WTC11 (cell line): ENCODE data around the gene LAMC2.

Experiments used
- CREM ChIP-seq: sonication (generic); formaldehyde crosslinking; IDR thresholded peaks from 2 replicates; pipeline ENCODE4 v1.8.1; 2022; ENCODE audit warnings: mild to moderate bottlenecking, missing genetic modification reagents, moderate library complexity
- NR2C2 ChIP-seq: sonication (generic); formaldehyde crosslinking; IDR thresholded peaks from 2 replicates; pipeline ENCODE4 v1.8.0; 2022; ENCODE audit warnings: mild to moderate bottlenecking, missing genetic modification reagents
- NR3C1 ChIP-seq: sonication (generic); formaldehyde crosslinking; conservative IDR thresholded peaks from 2 replicates; pipeline ENCODE4 v1.8.1; 2023; ENCODE audit warnings: low read depth, mild to moderate bottlenecking, missing genetic modification reagents
- PRDM15 ChIP-seq: sonication (generic); formaldehyde crosslinking; IDR thresholded peaks from 2 replicates; pipeline ENCODE4 v1.8.0; 2022; ENCODE audit warnings: missing genetic modification reagents
- SP1 ChIP-seq: sonication (generic); formaldehyde crosslinking; conservative IDR thresholded peaks from 2 replicates; pipeline ENCODE4 v1.8.1; 2022; ENCODE audit warnings: missing genetic modification reagents
- TF ChIP-seq, protein P1 (sequence below): fragments of 200-600 bp; IDR thresholded peaks from 2 replicates; pipeline ENCODE4 v1.8.0; 2022; ENCODE audit warnings: antibody characterized with exemption
- TF ChIP-seq, protein P2 (sequence below): sonication (generic); formaldehyde crosslinking; IDR thresholded peaks from 2 replicates; pipeline ENCODE4 v1.8.1; 2023; ENCODE audit warnings: mild to moderate bottlenecking, missing genetic modification reagents, moderate library complexity

GRCh38 chr1:183262628-183263200, 76.7 kb downstream of the LAMC2 start:
- TF ChIP-seq, protein P1, sequence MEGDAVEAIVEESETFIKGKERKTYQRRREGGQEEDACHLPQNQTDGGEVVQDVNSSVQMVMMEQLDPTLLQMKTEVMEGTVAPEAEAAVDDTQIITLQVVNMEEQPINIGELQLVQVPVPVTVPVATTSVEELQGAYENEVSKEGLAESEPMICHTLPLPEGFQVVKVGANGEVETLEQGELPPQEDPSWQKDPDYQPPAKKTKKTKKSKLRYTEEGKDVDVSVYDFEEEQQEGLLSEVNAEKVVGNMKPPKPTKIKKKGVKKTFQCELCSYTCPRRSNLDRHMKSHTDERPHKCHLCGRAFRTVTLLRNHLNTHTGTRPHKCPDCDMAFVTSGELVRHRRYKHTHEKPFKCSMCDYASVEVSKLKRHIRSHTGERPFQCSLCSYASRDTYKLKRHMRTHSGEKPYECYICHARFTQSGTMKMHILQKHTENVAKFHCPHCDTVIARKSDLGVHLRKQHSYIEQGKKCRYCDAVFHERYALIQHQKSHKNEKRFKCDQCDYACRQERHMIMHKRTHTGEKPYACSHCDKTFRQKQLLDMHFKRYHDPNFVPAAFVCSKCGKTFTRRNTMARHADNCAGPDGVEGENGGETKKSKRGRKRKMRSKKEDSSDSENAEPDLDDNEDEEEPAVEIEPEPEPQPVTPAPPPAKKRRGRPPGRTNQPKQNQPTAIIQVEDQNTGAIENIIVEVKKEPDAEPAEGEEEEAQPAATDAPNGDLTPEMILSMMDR = no peak
- TF ChIP-seq, protein P2, sequence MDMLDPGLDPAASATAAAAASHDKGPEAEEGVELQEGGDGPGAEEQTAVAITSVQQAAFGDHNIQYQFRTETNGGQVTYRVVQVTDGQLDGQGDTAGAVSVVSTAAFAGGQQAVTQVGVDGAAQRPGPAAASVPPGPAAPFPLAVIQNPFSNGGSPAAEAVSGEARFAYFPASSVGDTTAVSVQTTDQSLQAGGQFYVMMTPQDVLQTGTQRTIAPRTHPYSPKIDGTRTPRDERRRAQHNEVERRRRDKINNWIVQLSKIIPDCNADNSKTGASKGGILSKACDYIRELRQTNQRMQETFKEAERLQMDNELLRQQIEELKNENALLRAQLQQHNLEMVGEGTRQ = no peak
- TF ChIP-seq CREM (CRISPR knock-in tag) = no peak
- TF ChIP-seq NR3C1 (CRISPR knock-in tag) = no peak
- no peak for TF ChIP-seq SP1 (CRISPR knock-in tag)
- no peak for TF ChIP-seq NR2C2 (CRISPR knock-in tag)
- TF ChIP-seq PRDM15 (CRISPR knock-in tag) = no peak
